Measurements from ENCODE around the gene PAQR8.

The PAQR8 gene

GRCh38 chr6:52346503-52346902 lies 15.4 kb upstream of the PAQR8 start:
- H3K36me3 ChIP-seq (ENCODE audit: control insufficient read depth in 1 of 2, insufficient read depth in 2 of 2, low read length in 2 of 2) = no peaks in the 10 kb centered on the region

GRCh38 chr6:52347818-52348217 lies 14.1 kb upstream of the PAQR8 start:
- H3K9me3 ChIP-seq (ENCODE audit: control insufficient read depth in 1 of 2, low read length in 2 of 2) = no peaks in the 10 kb centered on the region
- H3K9ac ChIP-seq (ENCODE audit: low read depth in 1 of 2, low read length in 2 of 2) = no peak overlapping the region
- H3K4me1 ChIP-seq (ENCODE audit: control insufficient read depth in 1 of 2, insufficient read depth in 2 of 2, low read length in 2 of 2) = peaks cover 3 to 15% of the 10 kb centered on the region in 2 donors
- H3K27me3 ChIP-seq (ENCODE audit: control insufficient read depth in 1 of 2, insufficient read depth in 2 of 2, low read length in 2 of 2) = no peaks in the 10 kb centered on the region
- H3K36me3 ChIP-seq (ENCODE audit: control insufficient read depth in 1 of 2, insufficient read depth in 2 of 2, low read length in 2 of 2) = no peaks in the 10 kb centered on the region
- no peak overlapping the region for H3K27ac ChIP-seq (ENCODE audit: low read depth, low read length)
- no peak overlapping the region for H3K4me3 ChIP-seq (ENCODE audit: low read depth in 1 of 2, low read length in 2 of 2)

More at GRCh38 chr6:52346503-52346902, 15.4 kb upstream of the PAQR8 start:
- Histone ChIP-seq H3K4me1 (ENCODE audit: control insufficient read depth in 1 of 2, insufficient read depth in 2 of 2, low read length in 2 of 2) (peaks cover 0 to 5% of the 10 kb centered on the region in 2 donors), H3K9me3 (ENCODE audit: control insufficient read depth in 1 of 2, low read length in 2 of 2) (no peaks in the 10 kb centered on the region), H3K27ac (ENCODE audit: low read depth, low read length) (no peak overlapping the region), H3K27me3 (ENCODE audit: control insufficient read depth in 1 of 2, insufficient read depth in 2 of 2, low read length in 2 of 2) (no peaks in the 10 kb centered on the region), H3K4me3 (ENCODE audit: low read depth in 1 of 2, low read length in 2 of 2) (no peak overlapping the region), H3K9ac (ENCODE audit: low read depth in 1 of 2, low read length in 2 of 2) (no peak overlapping the region)

GRCh38 chr6:52351879-52352238 lies 10.1 kb upstream of the PAQR8 start:
- no peak overlapping the region for H3K4me3 ChIP-seq (ENCODE audit: low read depth in 1 of 2, low read length in 2 of 2)
- no peak overlapping the region for H3K9ac ChIP-seq (ENCODE audit: low read depth in 1 of 2, low read length in 2 of 2)
- no peaks in the 10 kb centered on the region for H3K36me3 ChIP-seq (ENCODE audit: control insufficient read depth in 1 of 2, insufficient read depth in 2 of 2, low read length in 2 of 2)
- no peaks in the 10 kb centered on the region for H3K9me3 ChIP-seq (ENCODE audit: control insufficient read depth in 1 of 2, low read length in 2 of 2)
- H3K27ac ChIP-seq (ENCODE audit: low read depth, low read length) = no peak overlapping the region
- peaks cover 9 to 30% of the 10 kb centered on the region in 2 donors for H3K4me1 ChIP-seq (ENCODE audit: control insufficient read depth in 1 of 2, insufficient read depth in 2 of 2, low read length in 2 of 2)
- no peaks in the 10 kb centered on the region for H3K27me3 ChIP-seq (ENCODE audit: control insufficient read depth in 1 of 2, insufficient read depth in 2 of 2, low read length in 2 of 2)

GRCh38 chr6:52352239-52353018 lies 9.5 kb upstream of the PAQR8 start:
- H3K27me3 ChIP-seq (ENCODE audit: control insufficient read depth in 1 of 2, insufficient read depth in 2 of 2, low read length in 2 of 2) = no peaks in the 10 kb centered on the region
- H3K4me1 ChIP-seq (ENCODE audit: control insufficient read depth in 1 of 2, insufficient read depth in 2 of 2, low read length in 2 of 2) = peaks cover 9 to 25% of the 10 kb centered on the region in 2 donors
- no peaks in the 10 kb centered on the region for H3K36me3 ChIP-seq (ENCODE audit: control insufficient read depth in 1 of 2, insufficient read depth in 2 of 2, low read length in 2 of 2)
- H3K27ac ChIP-seq (ENCODE audit: low read depth, low read length) = no peak overlapping the region
- H3K9ac ChIP-seq (ENCODE audit: low read depth in 1 of 2, low read length in 2 of 2) = no peak overlapping the region
- no peaks in the 10 kb centered on the region for H3K9me3 ChIP-seq (ENCODE audit: control insufficient read depth in 1 of 2, low read length in 2 of 2)
- no peak overlapping the region for H3K4me3 ChIP-seq (ENCODE audit: low read depth in 1 of 2, low read length in 2 of 2)

GRCh38 chr6:52356017-52356416 lies 5.9 kb upstream of the PAQR8 start:
- H3K27ac ChIP-seq (ENCODE audit: low read depth, low read length) = no peak overlapping the region

GRCh38 chr6:52359403-52359802 lies 2.5 kb upstream of the PAQR8 start:
- H3K36me3 ChIP-seq (ENCODE audit: control insufficient read depth in 1 of 2, insufficient read depth in 2 of 2, low read length in 2 of 2) = no peaks in the 10 kb centered on the region
- H3K9ac ChIP-seq (ENCODE audit: low read depth in 1 of 2, low read length in 2 of 2) = no peak overlapping the region
- H3K4me3 ChIP-seq (ENCODE audit: low read depth in 1 of 2, low read length in 2 of 2) = no peak overlapping the region
- no peaks in the 10 kb centered on the region for H3K27me3 ChIP-seq (ENCODE audit: control insufficient read depth in 1 of 2, insufficient read depth in 2 of 2, low read length in 2 of 2)
- no peak overlapping the region for H3K27ac ChIP-seq (ENCODE audit: low read depth, low read length)
- H3K4me1 ChIP-seq (ENCODE audit: control insufficient read depth in 1 of 2, insufficient read depth in 2 of 2, low read length in 2 of 2) = peaks cover 15 to 21% of the 10 kb centered on the region in 2 donors
- no peaks in the 10 kb centered on the region for H3K9me3 ChIP-seq (ENCODE audit: control insufficient read depth in 1 of 2, low read length in 2 of 2)

More at GRCh38 chr6:52356017-52356416, 5.9 kb upstream of the PAQR8 start:
- no peaks in the 10 kb centered on the region for H3K9me3 ChIP-seq (ENCODE audit: control insufficient read depth in 1 of 2, low read length in 2 of 2)
- no peaks in the 10 kb centered on the region for H3K36me3 ChIP-seq (ENCODE audit: control insufficient read depth in 1 of 2, insufficient read depth in 2 of 2, low read length in 2 of 2)
- no peak overlapping the region for H3K9ac ChIP-seq (ENCODE audit: low read depth in 1 of 2, low read length in 2 of 2)
- H3K27me3 ChIP-seq (ENCODE audit: control insufficient read depth in 1 of 2, insufficient read depth in 2 of 2, low read length in 2 of 2) = no peaks in the 10 kb centered on the region
- no peak overlapping the region for H3K4me3 ChIP-seq (ENCODE audit: low read depth in 1 of 2, low read length in 2 of 2)
- peaks cover 9 to 28% of the 10 kb centered on the region in 2 donors for H3K4me1 ChIP-seq (ENCODE audit: control insufficient read depth in 1 of 2, insufficient read depth in 2 of 2, low read length in 2 of 2)

GRCh38 chr6:52360028-52360427 lies 1.9 kb upstream of the PAQR8 start:
- Histone ChIP-seq H3K9me3 (ENCODE audit: control insufficient read depth in 1 of 2, low read length in 2 of 2) (no peaks in the 10 kb centered on the region), H3K9ac (ENCODE audit: low read depth in 1 of 2, low read length in 2 of 2) (no peak overlapping the region), H3K27me3 (ENCODE audit: control insufficient read depth in 1 of 2, insufficient read depth in 2 of 2, low read length in 2 of 2) (no peaks in the 10 kb centered on the region), H3K27ac (ENCODE audit: low read depth, low read length) (no peak overlapping the region), H3K4me1 (ENCODE audit: control insufficient read depth in 1 of 2, insufficient read depth in 2 of 2, low read length in 2 of 2) (peaks cover 15 to 26% of the 10 kb centered on the region in 2 donors), H3K36me3 (ENCODE audit: control insufficient read depth in 1 of 2, insufficient read depth in 2 of 2, low read length in 2 of 2) (no peaks in the 10 kb centered on the region), H3K4me3 (ENCODE audit: low read depth in 1 of 2, low read length in 2 of 2) (no peak overlapping the region)

- peaks cover 15 to 22% of the 10 kb centered on the region in 2 donors for H3K4me1 ChIP-seq (ENCODE audit: control insufficient read depth in 1 of 2, insufficient read depth in 2 of 2, low read length in 2 of 2)
- H3K27me3 ChIP-seq (ENCODE audit: control insufficient read depth in 1 of 2, insufficient read depth in 2 of 2, low read length in 2 of 2) = no peaks in the 10 kb centered on the region
- H3K27ac ChIP-seq (ENCODE audit: low read depth, low read length) = no peak overlapping the region
- no peaks in the 10 kb centered on the region for H3K36me3 ChIP-seq (ENCODE audit: control insufficient read depth in 1 of 2, insufficient read depth in 2 of 2, low read length in 2 of 2)
- H3K9ac ChIP-seq (ENCODE audit: low read depth in 1 of 2, low read length in 2 of 2) = peak overlapping the region in 1 of 2 donors; percentile 63
- H3K9me3 ChIP-seq (ENCODE audit: control insufficient read depth in 1 of 2, low read length in 2 of 2) = no peaks in the 10 kb centered on the region
- peak overlapping the region in 1 of 2 donors; percentile 91 for H3K4me3 ChIP-seq (ENCODE audit: low read depth in 1 of 2, low read length in 2 of 2)
Measured at GRCh38 chr6:52360601-52361413, 1.1 kb upstream of the PAQR8 start.

GRCh38 chr6:52361414-52361944 lies 472 bp upstream of the PAQR8 start:
- Histone ChIP-seq H3K4me1 (ENCODE audit: control insufficient read depth in 1 of 2, insufficient read depth in 2 of 2, low read length in 2 of 2) (peaks cover 15 to 19% of the 10 kb centered on the region in 2 donors), H3K9me3 (ENCODE audit: control insufficient read depth in 1 of 2, low read length in 2 of 2) (no peaks in the 10 kb centered on the region), H3K27ac (ENCODE audit: low read depth, low read length) (no peak overlapping the region), H3K4me3 (ENCODE audit: low read depth in 1 of 2, low read length in 2 of 2) (peak overlapping the region; percentile 91 to 97), H3K36me3 (ENCODE audit: control insufficient read depth in 1 of 2, insufficient read depth in 2 of 2, low read length in 2 of 2) (no peaks in the 10 kb centered on the region), H3K9ac (ENCODE audit: low read depth in 1 of 2, low read length in 2 of 2) (peak overlapping the region; percentile 63 to 73), H3K27me3 (ENCODE audit: control insufficient read depth in 1 of 2, insufficient read depth in 2 of 2, low read length in 2 of 2) (no peaks in the 10 kb centered on the region)
